Measurements from ENCODE around the gene SMCHD1.
A peak's percentile ranks its signal among the peaks of the same experiment; 100 is the strongest.
"Not testable (repeated sequence)": the region's sequence is repeated elsewhere in the genome, so short reads cannot be mapped to it uniquely, and the experiment has no call there.

The SMCHD1 gene

DNA sequence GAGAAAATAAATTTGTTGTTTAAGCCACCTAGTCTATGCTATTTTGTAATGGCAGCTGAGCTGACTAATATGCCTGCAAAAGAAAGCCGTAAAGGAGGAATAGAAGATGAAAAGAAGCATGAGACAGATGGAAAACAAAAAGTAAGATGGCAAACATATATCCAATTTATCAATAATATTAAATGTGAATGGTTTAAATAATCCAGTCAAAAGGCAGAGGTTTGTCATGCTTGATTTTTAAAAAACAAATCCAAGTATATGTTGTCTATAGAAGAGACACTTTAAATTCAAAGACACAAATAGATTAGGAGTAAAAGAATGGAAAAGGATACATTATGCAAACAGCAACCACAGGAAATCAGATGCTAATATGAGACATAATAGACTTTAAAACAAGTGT is 155.9 kb downstream of the SMCHD1 start:
- DNase-seq (ENCODE audit: low spot score) = no peak
- FAIRE-seq = no peak

DNA sequence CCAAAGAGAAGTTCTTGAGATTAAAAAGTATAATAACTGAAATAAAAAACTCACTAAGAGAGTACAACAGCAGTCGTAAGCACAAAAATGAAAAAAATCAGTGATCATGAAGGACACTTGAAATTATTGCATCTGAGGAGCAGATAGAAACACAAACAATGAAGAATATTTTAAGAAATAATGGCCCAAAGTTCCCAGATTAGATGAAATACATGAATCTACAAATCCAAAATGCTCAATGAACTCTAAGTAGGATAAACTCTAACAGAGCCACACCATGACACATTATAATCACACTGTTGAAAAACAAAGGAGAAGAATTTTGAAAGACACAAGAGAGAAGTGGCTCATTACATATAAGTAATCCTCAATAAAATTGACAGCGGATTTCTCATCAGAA is 159.4 kb downstream of the SMCHD1 start:
- no peak for DNase-seq (ENCODE audit: low spot score)
- no peak for FAIRE-seq

DNA sequence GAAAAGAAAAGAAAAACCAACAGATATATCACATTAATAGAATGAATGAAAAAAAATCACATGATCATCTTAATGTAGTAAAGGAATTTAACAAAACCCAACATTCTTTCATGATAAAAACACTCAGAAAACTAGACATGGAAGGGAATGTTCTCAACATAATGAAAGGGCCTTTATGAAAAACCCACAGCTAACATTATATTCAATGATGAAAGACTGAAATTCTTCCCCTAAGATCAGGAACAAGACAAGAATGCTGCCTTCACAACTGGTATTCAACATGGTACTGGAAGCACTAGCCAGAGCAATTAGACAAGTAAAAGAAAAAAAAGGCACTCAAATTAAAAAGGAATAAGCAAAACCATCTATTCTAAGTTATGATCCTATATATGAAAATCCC is 162.8 kb downstream of the SMCHD1 start:
- DNase-seq (ENCODE audit: low spot score) = no peak

DNA sequence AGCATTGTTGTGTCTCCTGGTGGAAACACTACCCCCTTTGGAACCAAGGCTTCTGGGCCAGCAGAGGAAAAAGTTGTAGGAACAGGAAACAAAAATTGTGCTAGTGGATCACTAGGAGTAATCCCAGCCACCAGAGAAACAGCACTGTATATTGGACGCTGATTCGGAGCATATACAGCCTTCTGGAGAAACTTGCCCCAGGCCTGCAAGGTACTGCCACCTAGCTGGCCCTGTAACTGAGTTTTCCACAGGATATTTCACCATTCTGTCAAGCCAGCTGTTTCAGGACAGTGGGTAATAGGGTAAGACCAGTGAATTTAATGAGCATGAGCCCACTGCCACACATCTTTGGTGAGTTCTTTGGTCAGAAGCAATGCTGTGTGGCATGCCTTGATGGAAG is 166.2 kb downstream of the SMCHD1 start:
- no peak for DNase-seq (ENCODE audit: low spot score)
- FAIRE-seq = peak; percentile 17

More for the DNA sequence above, 162.8 kb downstream of the SMCHD1 start:
- peak; percentile 27 for FAIRE-seq

DNA sequence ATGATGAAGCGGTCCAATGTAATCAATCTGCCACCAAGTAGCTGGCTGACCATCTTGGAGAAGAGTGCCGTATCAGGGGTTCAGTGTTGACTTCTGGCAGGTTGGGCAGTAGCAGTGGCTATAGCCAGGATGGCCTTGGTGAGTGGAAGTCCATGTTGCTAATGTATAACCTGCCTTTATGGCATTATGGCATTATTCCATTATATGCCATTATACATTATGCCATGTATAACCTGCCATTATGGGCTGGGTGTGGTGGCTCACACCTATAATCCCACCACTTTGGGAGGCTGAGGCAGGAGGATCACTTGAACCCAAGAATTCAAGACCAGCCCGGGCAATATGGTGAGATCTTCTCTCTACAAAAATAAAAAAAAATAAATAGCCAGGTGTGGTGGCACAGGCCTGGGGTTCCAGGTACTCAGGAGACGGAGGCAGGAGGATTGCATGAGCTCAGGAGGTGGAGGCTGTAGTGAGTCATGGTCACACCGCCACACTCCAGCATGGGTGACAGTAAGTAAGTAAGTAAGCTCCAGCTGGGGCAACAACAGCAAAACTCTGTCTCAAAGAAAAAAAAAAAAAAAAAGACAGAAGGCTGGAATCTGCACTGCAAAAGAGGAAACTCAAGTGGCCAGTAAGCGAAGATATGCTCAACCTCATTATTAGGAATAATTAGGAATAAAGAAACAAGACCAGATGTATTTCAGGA is 166.8 kb downstream of the SMCHD1 start:
- DNase-seq (ENCODE audit: low spot score) (no peak), FAIRE-seq (peak; percentile 76)

DNA sequence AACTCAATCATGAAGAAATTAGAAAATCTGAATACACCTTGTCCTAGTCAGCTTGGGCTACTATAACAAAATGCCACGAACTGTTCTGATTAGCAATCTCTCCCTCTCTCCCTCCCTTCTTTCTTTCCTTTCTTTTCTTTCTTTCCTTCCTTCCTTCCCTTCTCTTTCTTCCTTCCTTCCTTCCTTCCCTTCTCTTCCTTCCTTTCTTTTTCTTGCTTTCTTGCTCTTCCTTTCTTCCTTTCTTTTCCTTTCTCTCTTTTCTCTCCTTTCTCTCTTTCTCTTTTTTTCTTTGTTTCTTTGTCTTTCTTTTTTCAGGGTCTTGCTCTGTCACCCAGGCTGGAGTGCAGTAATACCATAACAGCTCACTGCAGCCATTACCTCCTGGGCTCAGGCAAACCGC is 167.7 kb downstream of the SMCHD1 start:
- no peak for FAIRE-seq
- no peak for DNase-seq (ENCODE audit: low spot score)

DNA sequence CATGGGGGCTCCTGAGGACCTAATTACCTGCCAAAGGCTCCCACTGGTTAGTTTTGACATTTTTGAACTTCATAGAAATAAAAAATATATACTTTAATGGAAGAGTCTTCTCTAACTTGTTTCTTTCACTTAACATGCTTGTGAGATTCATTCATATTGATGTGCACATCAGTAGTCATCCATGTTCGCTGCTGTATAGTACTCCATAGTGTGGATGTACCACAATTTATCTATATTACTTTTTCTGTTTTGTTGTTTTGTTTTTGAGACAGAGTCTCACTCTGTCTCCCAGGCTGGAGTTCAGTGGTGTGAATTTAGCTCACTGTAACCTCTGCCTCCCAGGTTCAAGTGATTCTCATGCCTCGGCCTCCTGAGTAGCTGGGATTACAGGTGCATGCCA is 168.4 kb downstream of the SMCHD1 start:
- no peak for DNase-seq (ENCODE audit: low spot score)
- no peak for FAIRE-seq

DNA sequence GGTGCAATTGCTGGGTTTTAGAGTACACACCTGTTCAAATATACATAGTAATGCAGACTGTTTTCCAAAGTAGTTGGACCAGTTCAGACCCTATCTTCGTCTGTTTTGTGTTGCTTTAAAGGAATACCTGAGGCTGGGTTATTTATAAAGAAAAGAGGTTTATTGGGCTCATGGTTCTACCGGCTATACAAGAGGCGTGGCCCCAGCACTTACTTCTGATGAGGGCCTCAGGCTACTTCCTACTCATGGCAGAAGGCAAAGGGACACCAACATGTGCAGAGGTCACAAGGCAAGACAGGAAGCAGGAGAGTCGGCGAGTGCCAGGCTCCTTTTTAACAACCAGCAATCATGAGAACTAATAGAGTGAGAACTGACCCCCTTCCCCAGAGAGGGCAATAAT is 169.3 kb downstream of the SMCHD1 start:
- FAIRE-seq = no peak
- no peak for DNase-seq (ENCODE audit: low spot score)

DNA sequence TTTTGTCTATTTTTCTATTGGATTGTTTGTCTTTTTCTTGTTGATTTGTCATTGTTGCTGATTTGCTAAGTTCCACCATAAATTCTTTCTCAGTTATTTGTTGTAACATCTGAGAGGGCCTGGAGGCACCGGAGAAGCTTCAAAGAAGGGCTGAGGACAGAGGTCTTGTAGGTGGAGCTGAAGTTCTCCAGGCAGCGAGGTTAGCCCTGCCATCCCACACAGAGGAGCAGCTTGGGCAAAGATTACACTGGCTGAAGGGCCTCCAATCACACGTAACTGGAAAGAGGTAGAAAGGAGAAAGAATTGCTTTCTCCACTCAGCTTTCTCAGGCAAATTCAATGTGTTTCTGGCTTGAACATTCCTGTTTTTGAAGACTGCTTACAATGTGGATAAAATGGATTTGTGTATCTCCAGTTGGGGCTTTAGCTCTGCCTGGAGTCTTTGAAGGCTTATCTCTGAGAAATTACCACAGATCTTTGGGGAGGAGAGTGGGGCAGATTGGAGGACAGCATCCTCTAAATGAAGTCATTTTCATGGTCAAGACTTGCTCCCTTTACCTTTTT is 170.2 kb downstream of the SMCHD1 start:
- FAIRE-seq (peak; percentile 32), DNase-seq (ENCODE audit: low spot score) (no peak)

DNA sequence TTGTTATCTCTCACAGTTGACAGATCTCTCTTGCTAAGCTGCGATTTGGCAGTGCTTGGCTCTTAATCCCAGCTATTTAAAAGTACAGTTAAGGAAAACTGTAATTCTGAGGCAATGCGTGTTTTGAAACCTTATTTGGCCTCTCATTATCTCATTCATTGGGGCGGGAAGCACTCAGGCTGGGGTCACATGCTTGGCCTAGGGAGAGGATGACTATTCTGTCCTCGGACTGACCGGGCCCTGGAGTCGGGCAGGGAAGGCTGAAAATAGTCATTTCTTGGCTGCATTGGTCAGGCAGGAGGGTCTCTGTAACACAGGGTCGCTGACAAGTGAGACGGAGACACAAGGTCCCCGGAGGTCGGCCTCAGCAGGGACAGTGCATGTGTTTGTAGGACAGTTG is 171.1 kb downstream of the SMCHD1 start:
- FAIRE-seq (peak; percentile 56), DNase-seq (ENCODE audit: low spot score) (no peak)

DNA sequence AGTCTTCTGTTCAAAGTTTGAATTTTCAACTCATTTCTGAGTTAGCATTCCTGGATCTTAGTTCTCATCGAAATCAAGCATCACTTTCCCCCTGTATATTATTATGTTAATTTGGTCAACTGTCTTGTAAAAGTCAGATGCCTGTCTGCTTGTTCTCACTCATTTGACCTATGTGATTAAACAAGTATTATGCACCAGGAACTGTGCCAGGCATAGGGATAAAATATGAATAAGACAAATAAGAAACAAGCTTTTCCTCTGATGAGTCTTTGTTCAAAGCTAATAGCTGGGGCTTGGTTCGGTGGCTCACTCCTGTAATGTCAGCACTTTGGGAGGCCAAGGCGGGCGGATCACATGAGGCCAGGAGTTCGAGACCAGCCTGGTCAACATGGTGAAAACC is 171.5 kb downstream of the SMCHD1 start:
- no peak for DNase-seq (ENCODE audit: low spot score)
- no peak for FAIRE-seq

DNA sequence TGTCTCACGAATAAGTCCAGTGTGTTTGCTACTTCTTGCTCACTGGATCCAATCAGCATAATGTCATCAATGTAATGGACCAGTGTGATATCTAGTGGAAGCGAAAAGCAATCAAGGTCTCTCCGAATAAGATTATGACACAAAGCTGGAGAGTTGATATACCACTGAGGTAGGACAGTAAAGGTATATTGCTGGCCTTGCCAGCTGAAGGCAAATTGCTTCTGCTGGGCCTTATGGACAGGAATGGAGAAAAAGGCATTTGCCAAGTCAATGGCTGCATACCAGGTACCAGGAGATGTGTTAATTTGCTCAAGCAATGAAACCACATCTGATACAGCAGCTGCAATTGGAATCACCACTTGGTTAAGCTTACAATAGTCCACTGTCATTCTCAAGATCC is 180.6 kb downstream of the SMCHD1 start:
- not testable (repeated sequence) for DNase-seq (ENCODE audit: low spot score)

DNA sequence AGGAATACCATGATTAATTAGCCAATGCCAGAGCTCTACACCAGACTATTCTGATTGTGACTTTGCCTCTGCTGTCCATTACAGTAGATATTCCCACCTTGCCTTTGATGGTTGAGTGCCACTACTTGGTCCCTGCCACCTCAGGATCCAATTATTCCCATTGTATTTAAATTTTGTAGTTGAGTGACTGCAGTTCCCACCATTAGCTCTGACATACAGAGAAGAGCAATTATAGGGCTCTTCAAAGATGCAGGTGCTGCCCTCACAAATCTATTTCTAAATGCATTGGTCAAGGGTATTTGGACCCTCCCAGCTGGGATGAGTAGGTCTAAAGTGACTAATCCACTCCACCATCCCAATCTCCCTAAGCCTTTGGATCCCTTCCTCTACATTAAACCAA is 181.8 kb downstream of the SMCHD1 start:
- not testable (repeated sequence) for DNase-seq (ENCODE audit: low spot score); FAIRE-seq

More for the DNA sequence above, 180.6 kb downstream of the SMCHD1 start:
- not testable (repeated sequence) for FAIRE-seq

DNA sequence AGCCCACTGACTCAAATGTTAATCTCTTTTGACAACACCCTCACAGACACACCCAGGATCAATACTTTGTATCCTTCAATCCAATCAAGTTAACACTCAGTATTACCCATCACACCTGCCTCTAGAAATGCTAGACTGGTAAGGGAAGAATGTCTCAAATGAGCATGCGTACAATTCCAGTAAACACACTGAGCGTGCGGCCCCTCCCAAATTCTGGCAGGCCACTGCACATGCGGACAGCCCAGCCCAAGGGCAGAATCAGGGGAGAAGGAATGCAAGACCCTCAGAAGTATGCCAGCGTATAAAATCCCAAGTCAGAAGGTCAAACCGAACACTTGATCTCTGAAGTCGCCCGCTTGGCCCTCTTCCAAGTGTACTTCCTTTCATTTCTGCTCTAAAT is 183.7 kb downstream of the SMCHD1 start:
- DNase-seq (ENCODE audit: low spot score) (no peak), FAIRE-seq (no peak)

DNA sequence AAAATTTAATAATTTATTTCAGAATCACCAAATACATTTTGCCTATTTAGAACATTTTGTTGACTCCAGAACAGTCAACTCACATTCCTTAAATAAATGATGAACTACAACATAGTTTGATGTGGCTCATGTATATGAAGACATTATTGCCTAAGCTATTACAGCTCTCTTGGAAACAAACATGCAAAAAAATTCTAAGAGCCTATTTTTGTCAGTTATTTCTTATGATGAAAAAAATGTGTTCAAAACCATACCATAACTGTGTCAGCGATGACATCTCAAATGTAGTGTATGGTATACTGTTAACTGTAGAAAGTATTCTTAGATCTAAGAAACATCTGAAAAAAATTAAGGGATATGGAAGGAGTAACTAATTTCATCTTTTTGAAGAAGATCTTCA is 185.0 kb downstream of the SMCHD1 start:
- DNase-seq (ENCODE audit: low spot score) (no peak), FAIRE-seq (no peak)

DNA sequence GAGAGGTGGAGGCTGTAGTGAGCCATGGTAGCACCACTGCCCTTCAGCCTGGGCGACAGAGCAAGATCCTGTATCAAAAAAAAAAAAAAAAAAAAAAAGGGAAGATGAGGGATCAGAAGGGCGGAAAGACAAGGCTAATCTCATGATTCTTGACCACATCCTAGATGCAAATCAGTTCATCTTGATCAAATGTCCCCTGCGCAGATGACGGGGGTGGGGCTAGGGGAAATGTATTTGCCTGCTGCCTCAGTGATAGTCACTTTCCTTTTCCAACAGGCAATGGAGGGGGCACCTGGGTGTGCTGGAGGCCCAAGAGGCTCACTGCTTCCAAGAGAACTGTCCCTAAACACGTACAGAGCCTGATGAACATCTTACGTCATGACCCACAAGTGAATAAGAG is 187.6 kb downstream of the SMCHD1 start:
- FAIRE-seq = no peak
- DNase-seq (ENCODE audit: low spot score) = no peak

DNA sequence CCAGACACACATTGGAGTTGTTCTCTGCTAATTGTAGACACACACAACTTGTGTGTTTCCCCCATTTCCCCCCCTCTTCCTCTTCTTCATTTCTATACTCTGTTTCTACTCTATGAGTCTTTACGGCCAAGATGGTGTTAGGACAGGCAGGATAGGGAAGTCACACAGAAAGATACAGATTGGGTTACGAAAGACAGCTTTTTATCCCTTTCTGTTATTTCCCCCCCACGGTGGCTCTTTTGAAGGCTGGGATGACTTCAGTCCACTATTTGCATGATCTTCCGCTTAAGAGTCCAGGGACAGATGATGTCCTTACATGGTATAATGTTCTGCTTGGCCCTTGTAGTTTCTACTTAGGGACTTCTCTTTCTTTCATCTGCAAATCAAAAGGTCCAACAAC is 189.6 kb downstream of the SMCHD1 start:
- DNase-seq (ENCODE audit: low spot score) (no peak), FAIRE-seq (no peak)

DNA sequence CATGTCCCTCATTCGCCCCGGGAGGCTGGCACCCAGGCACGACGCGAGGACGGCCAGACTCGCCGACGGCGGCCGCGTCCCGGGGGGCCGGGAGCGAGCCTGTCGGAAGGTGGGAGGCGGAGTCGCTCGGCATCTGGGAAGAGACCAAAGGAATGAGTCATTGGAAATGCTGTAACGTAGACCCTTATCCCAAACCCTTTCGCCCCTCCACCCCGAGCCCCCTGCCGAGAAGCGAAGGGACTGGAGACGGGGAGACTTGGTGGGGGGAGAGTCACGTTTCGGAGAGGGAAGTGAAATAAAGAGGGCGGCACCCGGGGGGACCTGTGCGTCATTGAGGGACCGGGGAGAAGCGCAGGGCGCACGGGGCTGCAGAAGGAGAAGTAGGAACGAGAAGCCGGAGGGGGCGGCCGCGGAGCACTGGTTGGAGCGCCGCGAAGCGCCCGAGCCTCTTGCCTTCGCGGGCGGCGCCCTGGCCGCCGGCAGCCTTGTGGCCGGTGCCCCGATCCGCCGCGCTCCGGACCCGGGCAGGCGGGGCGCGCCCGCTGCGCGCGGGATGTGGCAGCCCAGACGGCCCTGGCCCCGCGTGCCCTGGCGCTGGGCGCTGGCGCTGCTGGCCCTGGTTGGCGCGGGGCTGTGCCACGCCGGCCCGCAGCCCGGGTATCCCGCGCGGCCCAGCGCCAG is 191.2 kb downstream of the SMCHD1 start, which contains the start of gene EMILIN2:
Gene EMILIN2 (plus strand): TSS at position 371 of the 681 bp plus-strand sequence. CDS start 183 bp downstream, at position 554.
- FAIRE-seq (no peak), DNase-seq (ENCODE audit: low spot score) (peak; percentile 87)

DNA sequence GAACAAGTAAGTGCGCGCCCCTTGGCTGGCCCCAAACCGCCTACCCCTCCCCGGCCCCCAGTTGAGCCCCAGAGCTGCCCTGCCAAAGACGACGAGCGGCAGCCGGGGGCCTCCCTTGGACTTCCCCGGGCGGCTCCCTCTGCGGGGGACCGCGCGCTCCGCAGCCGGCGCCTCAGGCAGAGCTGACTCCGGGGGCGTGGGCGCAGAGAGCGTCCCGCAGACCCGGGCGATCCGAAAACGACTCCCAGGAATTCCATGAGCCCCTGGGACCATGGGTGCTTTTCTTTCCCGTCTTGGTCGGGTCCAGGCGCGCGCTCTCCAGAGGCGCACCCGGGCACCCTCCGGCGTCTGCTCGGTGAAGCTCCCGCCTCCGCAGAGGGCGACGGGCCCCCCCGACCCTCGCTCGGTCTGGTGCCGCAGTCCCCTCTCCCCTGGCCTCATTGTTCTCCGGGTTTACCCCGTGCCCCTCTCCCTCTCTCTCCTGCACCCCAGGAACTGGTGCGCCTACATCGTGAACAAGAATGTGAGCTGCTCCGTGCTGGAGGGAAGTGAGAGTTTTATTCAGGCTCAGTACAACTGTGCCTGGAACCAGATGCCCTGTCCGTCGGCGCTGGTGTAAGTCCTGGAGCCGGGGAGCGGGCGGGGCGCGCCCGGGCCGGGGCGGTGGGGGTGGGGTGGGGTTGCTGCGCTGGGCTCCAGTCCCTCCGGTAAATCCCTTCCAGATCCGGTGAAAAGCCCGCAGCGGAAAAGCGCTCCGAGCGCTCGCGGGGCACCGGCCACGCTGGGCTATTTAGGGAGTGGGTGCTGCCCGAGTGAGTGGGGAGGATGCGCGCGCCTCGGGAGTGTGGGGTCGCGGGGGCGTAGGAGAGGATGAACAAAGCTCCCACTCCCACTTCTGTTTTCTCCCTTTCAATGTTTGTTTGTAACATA is 192.1 kb downstream of the SMCHD1 start:
- DNase-seq (ENCODE audit: low spot score) = peak; percentile 68
- peak; percentile 91 for FAIRE-seq

DNA sequence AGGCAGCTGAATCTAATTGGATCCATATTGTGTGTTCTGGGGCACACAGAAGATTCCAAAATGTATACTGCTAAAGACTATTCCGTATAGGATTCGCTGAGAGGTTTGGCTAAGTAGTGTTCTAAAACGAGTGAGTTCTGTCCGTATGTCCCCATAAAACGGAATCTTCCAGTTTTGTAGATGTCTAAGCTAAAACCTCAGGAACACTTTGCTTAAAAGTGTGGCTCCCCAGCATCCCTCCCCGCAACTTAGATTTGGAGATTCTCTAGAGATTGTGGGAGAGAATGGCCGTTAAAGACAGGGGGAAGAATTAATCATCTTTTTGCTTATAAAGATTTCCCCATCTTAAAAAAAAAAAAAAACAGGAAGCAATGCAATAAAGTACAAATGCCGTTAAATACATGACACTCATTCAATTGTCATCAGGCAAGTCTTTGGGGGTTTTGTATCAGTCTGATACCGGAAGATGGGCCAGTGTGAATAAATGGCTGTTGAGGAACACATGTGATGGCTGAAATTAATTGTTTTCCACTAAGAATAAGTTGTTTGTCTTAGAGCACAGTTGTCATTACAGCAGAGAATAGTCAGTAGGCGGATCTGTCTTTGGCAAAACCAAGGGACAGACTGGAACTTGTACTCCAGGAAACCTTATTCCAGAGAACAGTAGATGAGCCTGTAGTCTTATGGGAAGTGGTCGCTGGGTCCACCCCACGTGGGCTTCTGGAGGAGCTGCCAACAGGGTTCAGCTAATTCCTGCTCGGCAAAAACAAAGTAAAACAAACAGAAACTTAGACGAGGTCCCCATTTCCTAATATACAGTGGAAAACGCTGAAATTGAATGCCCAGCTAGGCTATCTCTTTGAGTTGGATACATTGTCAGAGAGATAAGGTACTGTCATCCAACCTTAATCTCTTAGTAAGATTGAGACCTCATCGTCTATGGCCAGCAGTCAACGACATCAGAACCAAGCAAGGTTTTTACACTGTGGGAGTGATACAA is 193.0 kb downstream of the SMCHD1 start:
- peak; percentile 96 for FAIRE-seq
- no peak for DNase-seq (ENCODE audit: low spot score)

All from urothelium cell line (cell line).